ENCODE measurements around the gene ASTE1. TPM values are rescaled to one million over a fixed set of nuclear protein-coding genes. Genes with fewer than 3 reads are reported as not detected.

ASTE1 gene
- total and polyA plus RNA-seq, 2 donors from 2014 or later, result 3.9 to 8.9 TPM

- Histone ChIP-seq H3K9ac (ENCODE audit: low read length in 3 of 3) (no peak overlapping the region), H3K36me3 (ENCODE audit: control insufficient read depth in 2 of 3, insufficient read depth in 3 of 3, low read length in 3 of 3) (peaks cover 0 to 20% (median 4%) of the 10 kb centered on the region in 3 donors)
- no peak for TF ChIP-seq CTCF (IDR thresholded peaks at IDR 0.05; ENCODE audit: borderline replicate concordance, extremely low read depth, insufficient read depth)
These were observed 55.4 kb downstream of the ASTE1 start for GRCh38 chr3:130971208-130971607.

GRCh38 chr3:130969621-130970020, 57.0 kb downstream of the ASTE1 start:
- Histone ChIP-seq H3K4me3 (ENCODE audit: low read length in 3 of 3) (no peak overlapping the region), H3K27ac (ENCODE audit: low read depth in 2 of 2, low read length in 2 of 2) (no peak overlapping the region), H3K9me3 (ENCODE audit: control insufficient read depth in 2 of 3, insufficient read depth in 1 of 3, low read length in 3 of 3) (no peaks in the 10 kb centered on the region), H3K9ac (ENCODE audit: low read length in 3 of 3) (no peak overlapping the region), H3K27me3 (ENCODE audit: control insufficient read depth, insufficient read depth, low read length) (no peaks in the 10 kb centered on the region), H3K36me3 (ENCODE audit: control insufficient read depth in 2 of 3, insufficient read depth in 3 of 3, low read length in 3 of 3) (peaks cover 0 to 30% (median 13%) of the 10 kb centered on the region in 3 donors), H3K4me1 (ENCODE audit: control insufficient read depth in 2 of 3, insufficient read depth in 2 of 3, low read depth in 1 of 3, low read length in 3 of 3) (no peaks in the 10 kb centered on the region)
- no peak for TF ChIP-seq CTCF (IDR thresholded peaks at IDR 0.05; ENCODE audit: borderline replicate concordance, extremely low read depth, insufficient read depth)
- FAIRE-seq, result no peak
- intact Hi-C loops (cut with DNase I), result no loop called here
- DNase-seq, result no peak

More at GRCh38 chr3:130971208-130971607, 55.4 kb downstream of the ASTE1 start:
- no peaks in the 10 kb centered on the region for H3K9me3 ChIP-seq (ENCODE audit: control insufficient read depth in 2 of 3, insufficient read depth in 1 of 3, low read length in 3 of 3)
- intact Hi-C loops (cut with DNase I), result no loop called here
- H3K4me3 ChIP-seq (ENCODE audit: low read length in 3 of 3), result no peak overlapping the region
- no peak overlapping the region for H3K27ac ChIP-seq (ENCODE audit: low read depth in 2 of 2, low read length in 2 of 2)
- H3K27me3 ChIP-seq (ENCODE audit: control insufficient read depth, insufficient read depth, low read length), result no peaks in the 10 kb centered on the region
- DNase-seq (no peak), FAIRE-seq (no peak)
- no peaks in the 10 kb centered on the region for H3K4me1 ChIP-seq (ENCODE audit: control insufficient read depth in 2 of 3, insufficient read depth in 2 of 3, low read depth in 1 of 3, low read length in 3 of 3)

- Histone ChIP-seq H3K27me3 (ENCODE audit: control insufficient read depth, insufficient read depth, low read length) (no peaks in the 10 kb centered on the region), H3K4me3 (ENCODE audit: low read length in 3 of 3) (no peak overlapping the region), H3K9me3 (ENCODE audit: control insufficient read depth in 2 of 3, insufficient read depth in 1 of 3, low read length in 3 of 3) (no peaks in the 10 kb centered on the region), H3K27ac (ENCODE audit: low read depth in 2 of 2, low read length in 2 of 2) (no peak overlapping the region), H3K4me1 (ENCODE audit: control insufficient read depth in 2 of 3, insufficient read depth in 2 of 3, low read depth in 1 of 3, low read length in 3 of 3) (no peaks in the 10 kb centered on the region), H3K36me3 (ENCODE audit: control insufficient read depth in 2 of 3, insufficient read depth in 3 of 3, low read length in 3 of 3) (peaks cover 0 to 25% (median 13%) of the 10 kb centered on the region in 3 donors), H3K9ac (ENCODE audit: low read length in 3 of 3) (no peak overlapping the region)
- DNase-seq (no peak), FAIRE-seq (no peak)
- TF ChIP-seq CTCF (IDR thresholded peaks at IDR 0.05; ENCODE audit: borderline replicate concordance, extremely low read depth, insufficient read depth), result no peak
- intact Hi-C loops (cut with DNase I), result no loop called here
These were observed 58.4 kb downstream of the ASTE1 start for GRCh38 chr3:130968221-130968620.

- FAIRE-seq (no peak), DNase-seq (no peak)
- H3K4me3 ChIP-seq (ENCODE audit: low read length in 3 of 3), result no peak overlapping the region
- no peak overlapping the region for H3K9ac ChIP-seq (ENCODE audit: low read length in 3 of 3)
- no peaks in the 10 kb centered on the region for H3K9me3 ChIP-seq (ENCODE audit: control insufficient read depth in 2 of 3, insufficient read depth in 1 of 3, low read length in 3 of 3)
- no peaks in the 10 kb centered on the region for H3K4me1 ChIP-seq (ENCODE audit: control insufficient read depth in 2 of 3, insufficient read depth in 2 of 3, low read depth in 1 of 3, low read length in 3 of 3)
- H3K27ac ChIP-seq (ENCODE audit: low read depth in 2 of 2, low read length in 2 of 2), result no peak overlapping the region
- no peaks in the 10 kb centered on the region for H3K27me3 ChIP-seq (ENCODE audit: control insufficient read depth, insufficient read depth, low read length)
- no peak for TF ChIP-seq CTCF (IDR thresholded peaks at IDR 0.05; ENCODE audit: borderline replicate concordance, extremely low read depth, insufficient read depth)
- intact Hi-C loops (cut with DNase I), result no loop called here
- H3K36me3 ChIP-seq (ENCODE audit: control insufficient read depth in 2 of 3, insufficient read depth in 3 of 3, low read length in 3 of 3), result peaks cover 0 to 25% (median 13%) of the 10 kb centered on the region in 3 donors
These were observed 59.3 kb downstream of the ASTE1 start for GRCh38 chr3:130967281-130967680.

All from kidney (tissue), 14 donors.